ENCODE data around the gene ZMYND15. TPM values are rescaled to one million over a fixed set of nuclear protein-coding genes. Genes with fewer than 3 reads are reported as not detected.

Gene ZMYND15
- total and polyA plus RNA-seq, 2 donors (not counting 1 experiment from before 2014, with no cell fraction given), result under 0.01 to 0.11 TPM

DNA sequence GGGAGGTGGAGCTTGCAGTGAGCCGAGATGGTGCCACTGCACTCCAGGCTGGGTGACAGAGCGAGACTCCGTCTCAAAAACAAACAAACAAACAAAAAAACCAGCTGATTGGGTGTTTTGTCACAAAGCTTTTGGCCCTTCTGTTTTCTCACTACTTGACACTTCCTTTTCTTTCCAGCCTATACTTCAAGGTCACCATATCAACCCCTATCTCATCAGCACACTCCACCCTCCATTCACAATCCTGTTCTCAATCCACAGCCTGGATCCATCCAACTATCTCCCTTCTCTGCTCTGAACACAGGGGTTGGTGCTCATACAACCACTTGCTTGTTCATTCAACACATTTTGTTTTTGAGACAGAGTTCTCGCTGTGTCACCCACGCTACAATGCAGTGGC is 15.0 kb upstream of the ZMYND15 start:
- no peak overlapping the region for H3K4me2 ChIP-seq (ENCODE audit: extremely low read depth, insufficient read depth, low read length)
- no peak overlapping the region for H3K9ac ChIP-seq (ENCODE audit: insufficient read depth, low read length)
- H3K79me2 ChIP-seq (ENCODE audit: control insufficient read depth, insufficient read depth, low read length), result no peaks in the 10 kb centered on the region
- no peaks in the 10 kb centered on the region for H3K27me3 ChIP-seq (ENCODE audit: control insufficient read depth, insufficient read depth, low read length)
- H3K4me1 ChIP-seq (ENCODE audit: control insufficient read depth, extremely low read depth, insufficient read depth, low read length), result peaks cover 4% of the 10 kb centered on the region
- no peaks in the 10 kb centered on the region for H4K20me1 ChIP-seq (ENCODE audit: control insufficient read depth, extremely low read depth, insufficient read depth, low read length)
- no peaks in the 10 kb centered on the region for H3K9me3 ChIP-seq (ENCODE audit: control insufficient read depth, insufficient read depth, low read depth, low read length)
- no peak for DNase-seq (ENCODE audit: low read depth in 2 of 2)
- H3K36me3 ChIP-seq (ENCODE audit: control insufficient read depth, insufficient read depth, low read length), result no peaks in the 10 kb centered on the region
- TF ChIP-seq EZH2 (IDR thresholded peaks at IDR 0.05; ENCODE audit: low read length, missing control alignments) (no peak), CTCF (conservative IDR thresholded peaks at IDR 0.05 in 1 of 2, IDR thresholded peaks at IDR 0.05 in 1 of 2; ENCODE audit: low read depth in 1 of 2, low read length in 2 of 2) (no peak)
- no peak overlapping the region for H2AFZ ChIP-seq (ENCODE audit: low read length)
- no peak overlapping the region for H3K27ac ChIP-seq (ENCODE audit: insufficient read depth, low read length)
- H3K4me3 ChIP-seq (replicated peaks in 1 of 4; ENCODE audit: control extremely low read depth in 1 of 4, insufficient read depth in 1 of 4, low read depth in 3 of 4, low read length in 4 of 4), result no peak overlapping the region

GRCh38 chr17:4725646-4726310 is 13.9 kb upstream of the ZMYND15 start:
- Histone ChIP-seq H3K4me1 (ENCODE audit: control insufficient read depth, extremely low read depth, insufficient read depth, low read length) (peaks cover 4% of the 10 kb centered on the region), H2AFZ (ENCODE audit: low read length) (no peak overlapping the region), H3K27ac (ENCODE audit: insufficient read depth, low read length) (no peak overlapping the region), H4K20me1 (ENCODE audit: control insufficient read depth, extremely low read depth, insufficient read depth, low read length) (no peaks in the 10 kb centered on the region), H3K36me3 (ENCODE audit: control insufficient read depth, insufficient read depth, low read length) (no peaks in the 10 kb centered on the region), H3K4me2 (ENCODE audit: extremely low read depth, insufficient read depth, low read length) (no peak overlapping the region), H3K27me3 (ENCODE audit: control insufficient read depth, insufficient read depth, low read length) (no peaks in the 10 kb centered on the region), H3K79me2 (ENCODE audit: control insufficient read depth, insufficient read depth, low read length) (no peaks in the 10 kb centered on the region), H3K9ac (ENCODE audit: insufficient read depth, low read length) (no peak overlapping the region), H3K4me3 (replicated peaks in 1 of 4; ENCODE audit: control extremely low read depth in 1 of 4, insufficient read depth in 1 of 4, low read depth in 3 of 4, low read length in 4 of 4) (no peak overlapping the region), H3K9me3 (ENCODE audit: control insufficient read depth, insufficient read depth, low read depth, low read length) (no peaks in the 10 kb centered on the region)
- TF ChIP-seq CTCF (conservative IDR thresholded peaks at IDR 0.05 in 1 of 2, IDR thresholded peaks at IDR 0.05 in 1 of 2; ENCODE audit: low read depth in 1 of 2, low read length in 2 of 2) (no peak), EZH2 (IDR thresholded peaks at IDR 0.05; ENCODE audit: low read length, missing control alignments) (no peak)
- DNase-seq (ENCODE audit: low read depth in 2 of 2), result no peak

- no peak for DNase-seq (ENCODE audit: low read depth in 2 of 2)
- Histone ChIP-seq H3K4me1 (ENCODE audit: control insufficient read depth, extremely low read depth, insufficient read depth, low read length) (no peaks in the 10 kb centered on the region), H3K27me3 (ENCODE audit: control insufficient read depth, insufficient read depth, low read length) (no peaks in the 10 kb centered on the region)
Measured at GRCh38 chr17:4728124-4728523, 11.5 kb upstream of the ZMYND15 start.

More at GRCh38 chr17:4728124-4728523, 11.5 kb upstream of the ZMYND15 start:
- Histone ChIP-seq H3K4me2 (ENCODE audit: extremely low read depth, insufficient read depth, low read length) (no peak overlapping the region), H3K4me3 (replicated peaks in 1 of 4; ENCODE audit: control extremely low read depth in 1 of 4, insufficient read depth in 1 of 4, low read depth in 3 of 4, low read length in 4 of 4) (no peak overlapping the region), H4K20me1 (ENCODE audit: control insufficient read depth, extremely low read depth, insufficient read depth, low read length) (no peaks in the 10 kb centered on the region), H3K27ac (ENCODE audit: insufficient read depth, low read length) (no peak overlapping the region), H2AFZ (ENCODE audit: low read length) (no peak overlapping the region), H3K9ac (ENCODE audit: insufficient read depth, low read length) (no peak overlapping the region), H3K9me3 (ENCODE audit: control insufficient read depth, insufficient read depth, low read depth, low read length) (no peaks in the 10 kb centered on the region), H3K36me3 (ENCODE audit: control insufficient read depth, insufficient read depth, low read length) (no peaks in the 10 kb centered on the region), H3K79me2 (ENCODE audit: control insufficient read depth, insufficient read depth, low read length) (no peaks in the 10 kb centered on the region)
- TF ChIP-seq CTCF (conservative IDR thresholded peaks at IDR 0.05 in 1 of 2, IDR thresholded peaks at IDR 0.05 in 1 of 2; ENCODE audit: low read depth in 1 of 2, low read length in 2 of 2) (no peak), EZH2 (IDR thresholded peaks at IDR 0.05; ENCODE audit: low read length, missing control alignments) (no peak)

Data from fibroblast of lung (primary cell).